Erythroblast (primary cell): ENCODE results near the gene FRYL.

Experiments
- GATA1 ChIP-seq: IDR thresholded peaks from 2 replicates; pipeline ENCODE4 v1.6.1; 2011; ENCODE audit warnings: low read depth, mild to moderate bottlenecking, control low read depth, low read length, moderate library complexity
- POLR2A ChIP-seq: IDR thresholded peaks from 2 replicates; pipeline ENCODE4 v1.6.1; 2011; ENCODE audit warnings: mild to moderate bottlenecking, low read length

- TF ChIP-seq POLR2A = no peak
- TF ChIP-seq GATA1 = no peak
Measured at GRCh38 chr4:48653217-48654014, 126.7 kb downstream of the FRYL start.
